Prostate gland (tissue), 2 donors: ENCODE measurements around the gene TMEM135. TPM values are rescaled to one million over a fixed set of nuclear protein-coding genes. Genes with fewer than 3 reads are reported as not detected.

Source experiments
- DNase-seq: peaks from one replicate; pipeline ENCODE4 v3.0.0-alpha.2; 2019; ENCODE audit warnings: low spot score
- H3K27ac ChIP-seq, 2 donors: fragments of 200-600 bp; sonication (generic); 2 replicates each; pipeline ENCODE4 v1.5.1; 2017 to 2019
- H3K27me3 ChIP-seq: fragments of 200-600 bp; sonication (generic); replicated peaks from 2 replicates; pipeline ENCODE4 v1.5.1; 2019; ENCODE audit not compliant: insufficient read depth
- H3K36me3 ChIP-seq, 2 donors: fragments of 200-600 bp; sonication (generic); 1 replicate in 1 of 2; 2 replicates in 1 of 2; pipeline versions ENCODE4 v1.5.1 to v1.8.1; 2017 to 2019
- H3K4me1 ChIP-seq: fragments of 200-600 bp; sonication (generic); replicated peaks from 2 replicates; pipeline ENCODE4 v1.5.1; 2019
- H3K4me3 ChIP-seq, 2 donors: fragments of 200-600 bp; sonication (generic); 2 replicates each; pipeline ENCODE4 v1.5.1; 2017 to 2019
- H3K9me3 ChIP-seq: fragments of 200-600 bp; sonication (generic); 2 replicates; pipeline ENCODE4 v1.5.1; 2017
- CTCF ChIP-seq, 4 experiments: fragments of 200-600 bp in 2 of 4; fragments of 450-650 bp in 2 of 4; sonication (generic) in 2 of 4; IDR thresholded peaks; 1 replicate in 3 of 4; 2 replicates in 1 of 4; pipeline ENCODE4 v1.5.1; 2016 to 2019; ENCODE audit warnings: antibody characterized with exemption in 4 of 4, mild to moderate bottlenecking in 2 of 4, moderate library complexity in 2 of 4
- POLR2A ChIP-seq: fragments of 450-650 bp; IDR thresholded peaks from one replicate; pipeline ENCODE4 v1.6.1; 2016; ENCODE audit warnings: antibody characterized with exemption, mild to moderate bottlenecking
- POLR2AphosphoS5 ChIP-seq: sonication (generic); formaldehyde crosslinking; IDR thresholded peaks from one replicate; pipeline ENCODE4 v1.6.1; 2017; ENCODE audit warnings: antibody characterized with exemption
- WGBS: methylation state at CpG from one replicate; pipeline ENCODE4 v1.1.5; 2018; 5-methylcytosine and 5-hydroxymethylcytosine counted together
- intact Hi-C: fragments of 100-400 bp; cut with DNase I; formaldehyde crosslinking; loops from one replicate; pipeline ENCODE4 v1.14.2; 2022
- total RNA-seq, 2 donors: library from RNA; depleted of rRNA; stranded (reverse); fragments of >200 nt; gene quantifications; one replicate each; pipeline ENCODE4 v1.1.0, GENCODE V29; 2016

The TMEM135 gene
- total RNA-seq, 2 donors from 2014 or later, result 22.3 to 42.1 TPM

- H3K4me3 ChIP-seq, result no peak overlapping the region
- intact Hi-C loops, result no loop called here
- H3K36me3 ChIP-seq, result no peaks in the 10 kb centered on the region
- no peak for TF ChIP-seq CTCF (IDR thresholded peaks at IDR 0.05)
- no peak for TF ChIP-seq POLR2AphosphoS5
- TF ChIP-seq POLR2A, result no peak
- H3K27ac ChIP-seq, result no peak overlapping the region
- H3K4me1 ChIP-seq, result no peaks in the 10 kb centered on the region
- DNase-seq, result no peak
- H3K9me3 ChIP-seq, result no peaks in the 10 kb centered on the region
- no peaks in the 10 kb centered on the region for H3K27me3 ChIP-seq
Observed at GRCh38 chr11:87255589-87255988, 217.9 kb downstream of the TMEM135 start.

GRCh38 chr11:87256694-87257340 is 219.1 kb downstream of the TMEM135 start:
- intact Hi-C loops, result no loop called here
- Histone ChIP-seq H3K36me3 (no peaks in the 10 kb centered on the region), H3K4me1 (no peaks in the 10 kb centered on the region), H3K9me3 (no peaks in the 10 kb centered on the region), H3K27me3 (no peaks in the 10 kb centered on the region), H3K4me3 (no peak overlapping the region), H3K27ac (no peak overlapping the region)
- 89% methylated on average over 1 of the region's 1 CpG for WGBS
- no peak for TF ChIP-seq POLR2A
- no peak for TF ChIP-seq POLR2AphosphoS5
- TF ChIP-seq CTCF (IDR thresholded peaks at IDR 0.05), result no peak
- no peak for DNase-seq

GRCh38 chr11:87258171-87258833 is 220.6 kb downstream of the TMEM135 start:
- no peak for TF ChIP-seq POLR2AphosphoS5
- TF ChIP-seq CTCF (IDR thresholded peaks at IDR 0.05), result no peak
- TF ChIP-seq POLR2A, result no peak
- DNase-seq, result no peak
- H3K9me3 ChIP-seq, result no peaks in the 10 kb centered on the region
- H3K4me3 ChIP-seq, result no peak overlapping the region
- no peaks in the 10 kb centered on the region for H3K36me3 ChIP-seq
- 52% methylated on average over 1 of the region's 1 CpG for whole genome bisulfite sequencing
- intact Hi-C loops, result no loop called here
- no peaks in the 10 kb centered on the region for H3K4me1 ChIP-seq
- H3K27ac ChIP-seq, result no peak overlapping the region
- no peaks in the 10 kb centered on the region for H3K27me3 ChIP-seq

GRCh38 chr11:87259736-87260135 is 222.0 kb downstream of the TMEM135 start:
- H3K27ac ChIP-seq, result no peak overlapping the region
- no peaks in the 10 kb centered on the region for H3K27me3 ChIP-seq
- 21% methylated on average over 1 of the region's 1 CpG for WGBS
- no peaks in the 10 kb centered on the region for H3K36me3 ChIP-seq
- H3K4me1 ChIP-seq, result no peaks in the 10 kb centered on the region
- no peaks in the 10 kb centered on the region for H3K9me3 ChIP-seq
- DNase-seq, result no peak
- no peak overlapping the region for H3K4me3 ChIP-seq
- intact Hi-C loops, result no loop called here
- TF ChIP-seq CTCF (IDR thresholded peaks at IDR 0.05) (no peak), POLR2AphosphoS5 (no peak), POLR2A (no peak)

- no peak for TF ChIP-seq POLR2AphosphoS5
- no peak for TF ChIP-seq CTCF (IDR thresholded peaks at IDR 0.05)
- no peak for TF ChIP-seq POLR2A
- intact Hi-C loops, result no loop called here
- Histone ChIP-seq H3K27me3 (no peaks in the 10 kb centered on the region), H3K36me3 (no peaks in the 10 kb centered on the region), H3K27ac (no peak overlapping the region), H3K4me3 (no peak overlapping the region), H3K4me1 (no peaks in the 10 kb centered on the region), H3K9me3 (no peaks in the 10 kb centered on the region)
- no peak for DNase-seq
- 70% methylated on average over 3 of the region's 3 CpGs for WGBS
Observed at GRCh38 chr11:87260811-87261210, 223.1 kb downstream of the TMEM135 start.
